ENCODE data around the gene ASTL. TPM values are rescaled to one million over a fixed set of nuclear protein-coding genes. Genes with fewer than 3 reads are reported as not detected.

ASTL gene
- total and polyA plus RNA-seq, 2 of the 13 experiments (the other 11 are each of a cell fraction or from before 2014, with no cell fraction given) = not detected

- H3K27me3 ChIP-seq (ENCODE audit: control insufficient read depth in 1 of 2, insufficient read depth in 2 of 2, low read length in 2 of 2) = peaks cover 16 to 72% of the 10 kb centered on the region in 2 experiments; a peak in 4 of 5 replicates
- H3K9ac ChIP-seq (ENCODE audit: insufficient read depth, low read depth, low read length) = no peak overlapping the region
- H2AFZ ChIP-seq (ENCODE audit: low read length) = no peak overlapping the region
- intact Hi-C loops (cut with micrococcal nuclease; ENCODE audit: unreplicated experiment) (no loop called here), in situ Hi-C loops (cut with HindIII; ENCODE audit: extremely low pct_ligation_motif_present, low pct_unique_long_range_greater_than_20kb) (loop anchor here (25.0 kb wide), 1 partner anchor 367 kb away; the partner anchor contains the start of gene NEURL3)
- H3K36me3 ChIP-seq (replicated peaks in 1 of 2; ENCODE audit: control insufficient read depth in 1 of 2, insufficient read depth in 2 of 2, low read length in 2 of 2) = no peaks in the 10 kb centered on the region
- no peaks in the 10 kb centered on the region for H3K9me3 ChIP-seq (ENCODE audit: low read length)
- no peaks in the 10 kb centered on the region for H3K79me2 ChIP-seq (ENCODE audit: insufficient read depth, low read length)
- DNase-seq (ENCODE audit: low spot score) (no peak), FAIRE-seq (no peak), ATAC-seq (no peak)
- WGBS (ENCODE audit: low lambda C conversion rate) = 22% methylated on average over 3 of the region's 3 CpGs
- H3K27ac ChIP-seq (ENCODE audit: extremely low read length, insufficient read depth, low read length) = no peak overlapping the region
- no TSS peak for BruUV-seq (replicated peaks)
- no peak overlapping the region for H3K4me3 ChIP-seq (replicated peaks in 1 of 3; ENCODE audit: insufficient read depth in 1 of 3, low read depth in 2 of 3, low read length in 3 of 3)
- ChIA-PET CTCF (ENCODE audit: low intra/inter-chr PET ratio, low total read pairs) (no interaction called here), POLR2A (no interaction called here)
- no peaks in the 10 kb centered on the region for H4K20me1 ChIP-seq (ENCODE audit: insufficient read depth, low read length)
- no peak overlapping the region for H3K4me2 ChIP-seq (ENCODE audit: low read depth, low read length)
- peaks cover 15% of the 10 kb centered on the region for H3K4me1 ChIP-seq (ENCODE audit: insufficient read depth, low read length)
- TF ChIP-seq ZSCAN12 (CRISPR knock-in tag; IDR thresholded peaks at IDR 0.05) = no peak
- no peak for TF ChIP-seq ZNF512 (CRISPR knock-in tag; IDR thresholded peaks at IDR 0.05)
- TF ChIP-seq ZNF598 (CRISPR knock-in tag; IDR thresholded peaks at IDR 0.05; ENCODE audit: borderline replicate concordance) = no peak
- no peak for TF ChIP-seq YEATS2 (CRISPR knock-in tag; IDR thresholded peaks at IDR 0.05; ENCODE audit: borderline replicate concordance)
- TF ChIP-seq EZH2 (conservative IDR thresholded peaks at IDR 0.05; ENCODE audit: low read depth, low read length) = no peak
- TF ChIP-seq TEF (CRISPR knock-in tag; IDR thresholded peaks at IDR 0.05) = no peak
- TF ChIP-seq TRIM22 (IDR thresholded peaks at IDR 0.05) = no peak
- no peak for TF ChIP-seq THYN1 (CRISPR knock-in tag; IDR thresholded peaks at IDR 0.05; ENCODE audit: borderline replicate concordance, low read depth)
- no peak for TF ChIP-seq PLRG1 (conservative IDR thresholded peaks at IDR 0.05)
- no peak for TF ChIP-seq PBX2 (CRISPR knock-in tag; IDR thresholded peaks at IDR 0.05)
- TF ChIP-seq ZNF280D (CRISPR knock-in tag; IDR thresholded peaks at IDR 0.05) = no peak
These were observed 7.5 kb upstream of the ASTL start for GRCh38 chr2:96145848-96146152.
